Prostate gland (tissue), 2 donors: Measurements from ENCODE around the gene UCN2.

ENCODE experiments used
- CTCF ChIP-seq, 4 experiments: fragments of 200-600 bp in 2 of 4; fragments of 450-650 bp in 2 of 4; sonication (generic) in 2 of 4; IDR thresholded peaks; 1 replicate in 3 of 4; 2 replicates in 1 of 4; pipeline ENCODE4 v1.5.1; 2016 to 2019; ENCODE audit warnings: antibody characterized with exemption in 4 of 4, mild to moderate bottlenecking in 2 of 4, moderate library complexity in 2 of 4
- POLR2A ChIP-seq: fragments of 450-650 bp; IDR thresholded peaks from one replicate; pipeline ENCODE4 v1.6.1; 2016; ENCODE audit warnings: antibody characterized with exemption, mild to moderate bottlenecking

- TF ChIP-seq CTCF (IDR thresholded peaks at IDR 0.05) (no peak), POLR2A (no peak)
Measured at GRCh38 chr3:48538451-48538850, 25.1 kb downstream of the UCN2 start.
